PC-3 (cell line): ENCODE measurements around the gene SFRP5.

Experiments used
- EZH2phosphoT487 ChIP-seq: fragments of 300-600 bp; sonication (generic); IDR thresholded peaks from 2 replicates; pipeline ENCODE4 v1.6.1; 2018; ENCODE audit warnings: mild to moderate bottlenecking, antibody characterized with exemption, low read length, borderline replicate concordance
- TF ChIP-seq, protein P1 (sequence below): fragments of 300-600 bp; sonication (generic); conservative IDR thresholded peaks from 2 replicates; pipeline ENCODE4 v1.5.1; 2017; ENCODE audit warnings: antibody characterized with exemption, low read depth, mild to moderate bottlenecking, low read length

DNA sequence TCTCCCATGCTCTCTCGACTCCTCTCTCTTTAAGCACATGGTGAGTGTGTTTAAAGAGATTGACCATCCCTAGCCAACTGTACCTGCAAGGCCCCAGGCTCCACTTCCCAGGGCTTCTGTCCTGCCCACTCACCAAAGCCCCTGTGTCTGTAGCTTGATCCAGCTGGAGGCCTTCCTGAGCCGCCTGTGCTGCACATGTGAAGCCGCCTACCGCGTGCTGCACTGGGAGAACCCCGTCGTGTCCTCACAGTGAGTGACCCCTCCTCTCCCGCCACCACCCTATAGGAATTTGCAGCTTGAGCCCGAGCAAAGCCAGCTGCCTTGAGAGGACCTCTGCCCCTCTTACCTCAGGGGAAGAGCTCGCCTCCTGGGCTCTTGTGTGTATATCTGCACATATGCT is 23.7 kb downstream of the SFRP5 start:
- TF ChIP-seq, protein P1, sequence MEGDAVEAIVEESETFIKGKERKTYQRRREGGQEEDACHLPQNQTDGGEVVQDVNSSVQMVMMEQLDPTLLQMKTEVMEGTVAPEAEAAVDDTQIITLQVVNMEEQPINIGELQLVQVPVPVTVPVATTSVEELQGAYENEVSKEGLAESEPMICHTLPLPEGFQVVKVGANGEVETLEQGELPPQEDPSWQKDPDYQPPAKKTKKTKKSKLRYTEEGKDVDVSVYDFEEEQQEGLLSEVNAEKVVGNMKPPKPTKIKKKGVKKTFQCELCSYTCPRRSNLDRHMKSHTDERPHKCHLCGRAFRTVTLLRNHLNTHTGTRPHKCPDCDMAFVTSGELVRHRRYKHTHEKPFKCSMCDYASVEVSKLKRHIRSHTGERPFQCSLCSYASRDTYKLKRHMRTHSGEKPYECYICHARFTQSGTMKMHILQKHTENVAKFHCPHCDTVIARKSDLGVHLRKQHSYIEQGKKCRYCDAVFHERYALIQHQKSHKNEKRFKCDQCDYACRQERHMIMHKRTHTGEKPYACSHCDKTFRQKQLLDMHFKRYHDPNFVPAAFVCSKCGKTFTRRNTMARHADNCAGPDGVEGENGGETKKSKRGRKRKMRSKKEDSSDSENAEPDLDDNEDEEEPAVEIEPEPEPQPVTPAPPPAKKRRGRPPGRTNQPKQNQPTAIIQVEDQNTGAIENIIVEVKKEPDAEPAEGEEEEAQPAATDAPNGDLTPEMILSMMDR, result no peak
- no peak for TF ChIP-seq EZH2phosphoT487
